ENCODE results near the gene TACO1.

The TACO1 gene

GRCh38 chr17:63626551-63627180, 26.0 kb downstream of the TACO1 start:
- Histone ChIP-seq H3K4me1 (ENCODE audit: control insufficient read depth, insufficient read depth, low read length) (peaks cover 17% of the 10 kb centered on the region), H3K4me3 (ENCODE audit: low read depth, low read length) (no peak overlapping the region), H3K9ac (ENCODE audit: low read depth, low read length) (no peak overlapping the region), H3K9me3 (ENCODE audit: control insufficient read depth, insufficient read depth, low read length) (no peaks in the 10 kb centered on the region), H3K27me3 (ENCODE audit: control insufficient read depth, insufficient read depth, low read length) (no peaks in the 10 kb centered on the region), H3K36me3 (ENCODE audit: control insufficient read depth, insufficient read depth, low read length) (no peaks in the 10 kb centered on the region)

- no peak overlapping the region for H3K9ac ChIP-seq (ENCODE audit: low read depth, low read length)
- H3K9me3 ChIP-seq (ENCODE audit: control insufficient read depth, insufficient read depth, low read length) = no peaks in the 10 kb centered on the region
- H3K4me3 ChIP-seq (ENCODE audit: low read depth, low read length) = no peak overlapping the region
- H3K27me3 ChIP-seq (ENCODE audit: control insufficient read depth, insufficient read depth, low read length) = no peaks in the 10 kb centered on the region
- no peaks in the 10 kb centered on the region for H3K36me3 ChIP-seq (ENCODE audit: control insufficient read depth, insufficient read depth, low read length)
- H3K4me1 ChIP-seq (ENCODE audit: control insufficient read depth, insufficient read depth, low read length) = peaks cover 19% of the 10 kb centered on the region
Measured at GRCh38 chr17:63629627-63630026, 28.9 kb downstream of the TACO1 start.

GRCh38 chr17:63631062-63631461, 30.4 kb downstream of the TACO1 start:
- H3K36me3 ChIP-seq (ENCODE audit: control insufficient read depth, insufficient read depth, low read length) = no peaks in the 10 kb centered on the region
- H3K27me3 ChIP-seq (ENCODE audit: control insufficient read depth, insufficient read depth, low read length) = no peaks in the 10 kb centered on the region
- H3K9me3 ChIP-seq (ENCODE audit: control insufficient read depth, insufficient read depth, low read length) = no peaks in the 10 kb centered on the region
- no peak overlapping the region for H3K4me3 ChIP-seq (ENCODE audit: low read depth, low read length)
- H3K9ac ChIP-seq (ENCODE audit: low read depth, low read length) = peak overlapping the region; percentile 51
- H3K4me1 ChIP-seq (ENCODE audit: control insufficient read depth, insufficient read depth, low read length) = peaks cover 18% of the 10 kb centered on the region

GRCh38 chr17:63631626-63632025, 30.9 kb downstream of the TACO1 start:
- Histone ChIP-seq H3K4me3 (ENCODE audit: low read depth, low read length) (no peak overlapping the region), H3K36me3 (ENCODE audit: control insufficient read depth, insufficient read depth, low read length) (no peaks in the 10 kb centered on the region), H3K9ac (ENCODE audit: low read depth, low read length) (peak overlapping the region; percentile 51), H3K27me3 (ENCODE audit: control insufficient read depth, insufficient read depth, low read length) (no peaks in the 10 kb centered on the region), H3K9me3 (ENCODE audit: control insufficient read depth, insufficient read depth, low read length) (no peaks in the 10 kb centered on the region), H3K4me1 (ENCODE audit: control insufficient read depth, insufficient read depth, low read length) (peaks cover 18% of the 10 kb centered on the region)

- Histone ChIP-seq H3K4me3 (ENCODE audit: low read depth, low read length) (no peak overlapping the region), H3K9ac (ENCODE audit: low read depth, low read length) (no peak overlapping the region), H3K4me1 (ENCODE audit: control insufficient read depth, insufficient read depth, low read length) (peaks cover 18% of the 10 kb centered on the region), H3K9me3 (ENCODE audit: control insufficient read depth, insufficient read depth, low read length) (no peaks in the 10 kb centered on the region), H3K36me3 (ENCODE audit: control insufficient read depth, insufficient read depth, low read length) (no peaks in the 10 kb centered on the region), H3K27me3 (ENCODE audit: control insufficient read depth, insufficient read depth, low read length) (no peaks in the 10 kb centered on the region)
Measured at GRCh38 chr17:63633742-63634141, 33.0 kb downstream of the TACO1 start.

- Histone ChIP-seq H3K4me3 (ENCODE audit: low read depth, low read length) (no peak overlapping the region), H3K9me3 (ENCODE audit: control insufficient read depth, insufficient read depth, low read length) (no peaks in the 10 kb centered on the region), H3K27me3 (ENCODE audit: control insufficient read depth, insufficient read depth, low read length) (no peaks in the 10 kb centered on the region), H3K36me3 (ENCODE audit: control insufficient read depth, insufficient read depth, low read length) (no peaks in the 10 kb centered on the region), H3K4me1 (ENCODE audit: control insufficient read depth, insufficient read depth, low read length) (peaks cover 18% of the 10 kb centered on the region), H3K9ac (ENCODE audit: low read depth, low read length) (no peak overlapping the region)
Measured at GRCh38 chr17:63634163-63634562, 33.5 kb downstream of the TACO1 start.

GRCh38 chr17:63634816-63635215, 34.1 kb downstream of the TACO1 start:
- no peaks in the 10 kb centered on the region for H3K27me3 ChIP-seq (ENCODE audit: control insufficient read depth, insufficient read depth, low read length)
- no peaks in the 10 kb centered on the region for H3K9me3 ChIP-seq (ENCODE audit: control insufficient read depth, insufficient read depth, low read length)
- H3K36me3 ChIP-seq (ENCODE audit: control insufficient read depth, insufficient read depth, low read length) = no peaks in the 10 kb centered on the region
- no peak overlapping the region for H3K9ac ChIP-seq (ENCODE audit: low read depth, low read length)
- H3K4me3 ChIP-seq (ENCODE audit: low read depth, low read length) = no peak overlapping the region
- H3K4me1 ChIP-seq (ENCODE audit: control insufficient read depth, insufficient read depth, low read length) = peaks cover 18% of the 10 kb centered on the region

GRCh38 chr17:63635290-63635689, 34.6 kb downstream of the TACO1 start:
- H3K4me3 ChIP-seq (ENCODE audit: low read depth, low read length) = no peak overlapping the region
- no peaks in the 10 kb centered on the region for H3K27me3 ChIP-seq (ENCODE audit: control insufficient read depth, insufficient read depth, low read length)
- H3K36me3 ChIP-seq (ENCODE audit: control insufficient read depth, insufficient read depth, low read length) = no peaks in the 10 kb centered on the region
- no peaks in the 10 kb centered on the region for H3K9me3 ChIP-seq (ENCODE audit: control insufficient read depth, insufficient read depth, low read length)
- H3K4me1 ChIP-seq (ENCODE audit: control insufficient read depth, insufficient read depth, low read length) = peaks cover 18% of the 10 kb centered on the region
- H3K9ac ChIP-seq (ENCODE audit: low read depth, low read length) = no peak overlapping the region

- H3K9ac ChIP-seq (ENCODE audit: low read depth, low read length) = no peak overlapping the region
- peaks cover 18% of the 10 kb centered on the region for H3K4me1 ChIP-seq (ENCODE audit: control insufficient read depth, insufficient read depth, low read length)
- no peaks in the 10 kb centered on the region for H3K27me3 ChIP-seq (ENCODE audit: control insufficient read depth, insufficient read depth, low read length)
- no peak overlapping the region for H3K4me3 ChIP-seq (ENCODE audit: low read depth, low read length)
- no peaks in the 10 kb centered on the region for H3K36me3 ChIP-seq (ENCODE audit: control insufficient read depth, insufficient read depth, low read length)
- no peaks in the 10 kb centered on the region for H3K9me3 ChIP-seq (ENCODE audit: control insufficient read depth, insufficient read depth, low read length)
Measured at GRCh38 chr17:63635787-63636186, 35.1 kb downstream of the TACO1 start.

- H3K9ac ChIP-seq (ENCODE audit: low read depth, low read length) = no peak overlapping the region
- no peaks in the 10 kb centered on the region for H3K36me3 ChIP-seq (ENCODE audit: control insufficient read depth, insufficient read depth, low read length)
- H3K9me3 ChIP-seq (ENCODE audit: control insufficient read depth, insufficient read depth, low read length) = no peaks in the 10 kb centered on the region
- no peak overlapping the region for H3K4me3 ChIP-seq (ENCODE audit: low read depth, low read length)
- peaks cover 3% of the 10 kb centered on the region for H3K4me1 ChIP-seq (ENCODE audit: control insufficient read depth, insufficient read depth, low read length)
- no peaks in the 10 kb centered on the region for H3K27me3 ChIP-seq (ENCODE audit: control insufficient read depth, insufficient read depth, low read length)
Measured at GRCh38 chr17:63639125-63639524, 38.4 kb downstream of the TACO1 start.

GRCh38 chr17:63640038-63640437, 39.3 kb downstream of the TACO1 start:
- no peak overlapping the region for H3K4me3 ChIP-seq (ENCODE audit: low read depth, low read length)

GRCh38 chr17:63641692-63642448, 41.2 kb downstream of the TACO1 start:
- Histone ChIP-seq H3K9me3 (ENCODE audit: control insufficient read depth, insufficient read depth, low read length) (no peaks in the 10 kb centered on the region), H3K36me3 (ENCODE audit: control insufficient read depth, insufficient read depth, low read length) (no peaks in the 10 kb centered on the region), H3K27me3 (ENCODE audit: control insufficient read depth, insufficient read depth, low read length) (no peaks in the 10 kb centered on the region), H3K4me1 (ENCODE audit: control insufficient read depth, insufficient read depth, low read length) (no peaks in the 10 kb centered on the region), H3K4me3 (ENCODE audit: low read depth, low read length) (no peak overlapping the region), H3K9ac (ENCODE audit: low read depth, low read length) (no peak overlapping the region)

More at GRCh38 chr17:63640038-63640437, 39.3 kb downstream of the TACO1 start:
- H3K27me3 ChIP-seq (ENCODE audit: control insufficient read depth, insufficient read depth, low read length) = no peaks in the 10 kb centered on the region
- H3K9me3 ChIP-seq (ENCODE audit: control insufficient read depth, insufficient read depth, low read length) = no peaks in the 10 kb centered on the region
- no peak overlapping the region for H3K9ac ChIP-seq (ENCODE audit: low read depth, low read length)
- no peaks in the 10 kb centered on the region for H3K4me1 ChIP-seq (ENCODE audit: control insufficient read depth, insufficient read depth, low read length)
- H3K36me3 ChIP-seq (ENCODE audit: control insufficient read depth, insufficient read depth, low read length) = no peaks in the 10 kb centered on the region

All from iPS-15b (cell line).